ENCODE results near the gene AADACL2. TPM values are rescaled to one million over a fixed set of nuclear protein-coding genes. Genes with fewer than 3 reads are reported as not detected.

The AADACL2 gene
- total RNA-seq, 2 experiments from 2014 or later = not detected

DNA sequence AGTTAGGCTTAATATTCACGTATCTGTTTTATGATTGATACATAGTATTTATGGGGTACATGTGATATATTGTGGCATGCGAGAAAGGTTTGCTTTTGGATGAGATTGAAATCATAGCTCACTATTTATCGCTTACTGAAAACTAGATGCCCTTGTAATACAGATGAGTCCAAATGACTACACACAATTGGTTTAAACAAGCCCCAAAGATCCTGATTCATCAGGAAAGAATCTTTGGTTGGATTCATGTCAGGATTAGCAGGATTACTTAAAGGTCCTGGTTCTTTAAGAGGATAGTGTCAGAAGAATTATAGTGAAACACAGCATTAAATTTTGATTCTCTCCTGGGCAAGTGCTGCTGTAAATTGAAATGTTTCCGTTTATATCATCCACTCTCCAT, 61.5 kb downstream of the AADACL2 start:
- DNase-seq = no peak
- H3K36me3 ChIP-seq (ENCODE audit: insufficient read depth, low read length) = no peaks in the 10 kb centered on the region
- ChIA-PET POLR2A (no interaction called here), CTCF (no interaction called here)
- no peaks in the 10 kb centered on the region for H3K27me3 ChIP-seq (ENCODE audit: control insufficient read depth in 1 of 2, insufficient read depth in 2 of 2, low read length in 2 of 2)
- Mint-ChIP-seq H3K4me3 (no peak overlapping the region), H3K4me1 (ENCODE audit: low read depth) (no peaks in the 10 kb centered on the region), H3K36me3 (ENCODE audit: low read depth) (no peaks in the 10 kb centered on the region), H3K27me3 (no peaks in the 10 kb centered on the region), H3K27ac (no peak overlapping the region), H3K9me3 (no peaks in the 10 kb centered on the region)
- no peaks in the 10 kb centered on the region for H3K9me3 ChIP-seq (ENCODE audit: control insufficient read depth in 1 of 2, insufficient read depth in 1 of 2, low read length in 2 of 2)
- no peaks in the 10 kb centered on the region for H3K4me1 ChIP-seq (ENCODE audit: insufficient read depth, low read length)
- intact Hi-C loops (cut with DNase I, micrococcal nuclease) = no loop called here
- ATAC-seq (ENCODE audit: poor library complexity) = no peak
- TF ChIP-seq CTCF (IDR thresholded peaks at IDR 0.05) = no peak
- H3K4me3 ChIP-seq (ENCODE audit: low read length) = no peak overlapping the region
- H3K27ac ChIP-seq (ENCODE audit: low read depth in 1 of 2, low read length in 2 of 2) = no peak overlapping the region

- Histone ChIP-seq H3K4me1 (ENCODE audit: insufficient read depth, low read length) (no peaks in the 10 kb centered on the region), H3K27me3 (ENCODE audit: control insufficient read depth in 1 of 2, insufficient read depth in 2 of 2, low read length in 2 of 2) (no peaks in the 10 kb centered on the region), H3K27ac (ENCODE audit: low read depth in 1 of 2, low read length in 2 of 2) (no peak overlapping the region), H3K4me3 (ENCODE audit: low read length) (no peak overlapping the region), H3K9me3 (ENCODE audit: control insufficient read depth in 1 of 2, insufficient read depth in 1 of 2, low read length in 2 of 2) (no peaks in the 10 kb centered on the region), H3K36me3 (ENCODE audit: insufficient read depth, low read length) (no peaks in the 10 kb centered on the region)
- ChIA-PET POLR2A (no interaction called here), CTCF (no interaction called here)
- Mint-ChIP-seq H3K27me3 (no peaks in the 10 kb centered on the region), H3K36me3 (ENCODE audit: low read depth) (no peaks in the 10 kb centered on the region), H3K4me3 (no peak overlapping the region), H3K27ac (no peak overlapping the region), H3K4me1 (ENCODE audit: low read depth) (no peaks in the 10 kb centered on the region), H3K9me3 (no peaks in the 10 kb centered on the region)
- no peak for ATAC-seq (ENCODE audit: poor library complexity)
- intact Hi-C loops (cut with DNase I, micrococcal nuclease) = no loop called here
- TF ChIP-seq CTCF (IDR thresholded peaks at IDR 0.05) = no peak
- DNase-seq = no peak
These were observed 62.5 kb downstream of the AADACL2 start for GRCh38 chr3:151796105-151796680.

- no peaks in the 10 kb centered on the region for H3K9me3 Mint-ChIP-seq
- H3K4me3 Mint-ChIP-seq = no peak overlapping the region
- H3K27ac Mint-ChIP-seq = no peak overlapping the region
- intact Hi-C loops (cut with DNase I, micrococcal nuclease) = no loop called here
- H3K4me1 ChIP-seq (ENCODE audit: insufficient read depth, low read length) = no peaks in the 10 kb centered on the region
- DNase-seq = no peak
- ChIA-PET CTCF (no interaction called here), POLR2A (no interaction called here)
- no peaks in the 10 kb centered on the region for H3K27me3 ChIP-seq (ENCODE audit: control insufficient read depth in 1 of 2, insufficient read depth in 2 of 2, low read length in 2 of 2)
- no peak overlapping the region for H3K4me3 ChIP-seq (ENCODE audit: low read length)
- no peaks in the 10 kb centered on the region for H3K36me3 ChIP-seq (ENCODE audit: insufficient read depth, low read length)
- no peaks in the 10 kb centered on the region for H3K36me3 Mint-ChIP-seq (ENCODE audit: low read depth)
- no peaks in the 10 kb centered on the region for H3K27me3 Mint-ChIP-seq
- TF ChIP-seq CTCF (IDR thresholded peaks at IDR 0.05) = no peak
- H3K4me1 Mint-ChIP-seq (ENCODE audit: low read depth) = no peaks in the 10 kb centered on the region
- H3K9me3 ChIP-seq (ENCODE audit: control insufficient read depth in 1 of 2, insufficient read depth in 1 of 2, low read length in 2 of 2) = no peaks in the 10 kb centered on the region
- no peak for ATAC-seq (ENCODE audit: poor library complexity)
- H3K27ac ChIP-seq (ENCODE audit: low read depth in 1 of 2, low read length in 2 of 2) = no peak overlapping the region
These were observed 64.7 kb downstream of the AADACL2 start for GRCh38 chr3:151798466-151798865.
